Neutrophil (primary cell): ENCODE data around the gene RAI1.

ENCODE experiments used
- H3K27ac ChIP-seq: fragments of 200-600 bp; sonication (generic); 2 replicates; pipeline ENCODE4 v1.5.1; 2016; ENCODE audit warnings: mild to moderate bottlenecking, moderate library complexity
- H3K27me3 ChIP-seq: fragments of 200-600 bp; sonication (generic); 2 replicates; pipeline ENCODE4 v1.6.0; 2016; ENCODE audit warnings: mild to moderate bottlenecking
- H3K36me3 ChIP-seq: fragments of 200-600 bp; sonication (generic); 2 replicates; pipeline ENCODE4 v1.5.1; 2017
- H3K4me1 ChIP-seq, 2 experiments: fragments of 200-600 bp in 1 of 2; sonication (generic) in 1 of 2; 1 replicate in 1 of 2; 2 replicates in 1 of 2; pipeline versions ENCODE4 v1.5.1 to v1.6.1; 2013 to 2016; ENCODE audit warnings: low read depth in 1 of 2, low read length in 1 of 2, mild to moderate bottlenecking in 1 of 2, moderate library complexity in 1 of 2; ENCODE audit not compliant: control insufficient read depth in 1 of 2, insufficient read depth in 1 of 2
- H3K4me3 ChIP-seq, 2 experiments: fragments of 200-600 bp in 1 of 2; sonication (generic) in 1 of 2; 1 replicate in 1 of 2; 2 replicates in 1 of 2; pipeline ENCODE4 v1.5.1; 2013 to 2016; ENCODE audit warnings: low read depth in 1 of 2, low read length in 1 of 2, mild to moderate bottlenecking in 1 of 2, moderate library complexity in 1 of 2
- H3K9me3 ChIP-seq: fragments of 200-600 bp; sonication (generic); 2 replicates; pipeline ENCODE4 v1.5.1; 2016
- CTCF ChIP-seq: fragments of 200-600 bp; sonication (generic); IDR thresholded peaks from 2 replicates; pipeline ENCODE4 v1.5.1; 2016; ENCODE audit warnings: antibody characterized with exemption

Gene RAI1

GRCh38 chr17:17738901-17739300 is 57.6 kb downstream of the RAI1 start:
- TF ChIP-seq CTCF = no peak
- Histone ChIP-seq H3K27me3 (no peaks in the 10 kb centered on the region), H3K4me3 (no peak overlapping the region), H3K4me1 (no peaks in the 10 kb centered on the region), H3K27ac (no peak overlapping the region), H3K36me3 (no peaks in the 10 kb centered on the region), H3K9me3 (no peaks in the 10 kb centered on the region)

- H3K4me1 ChIP-seq = no peaks in the 10 kb centered on the region
- H3K27ac ChIP-seq = no peak overlapping the region
- no peaks in the 10 kb centered on the region for H3K27me3 ChIP-seq
- TF ChIP-seq CTCF = no peak
- no peaks in the 10 kb centered on the region for H3K36me3 ChIP-seq
- H3K4me3 ChIP-seq = no peak overlapping the region
- no peaks in the 10 kb centered on the region for H3K9me3 ChIP-seq
Measured at GRCh38 chr17:17739388-17740066, 58.3 kb downstream of the RAI1 start.

GRCh38 chr17:17740615-17741348 is 59.5 kb downstream of the RAI1 start:
- H3K36me3 ChIP-seq = no peaks in the 10 kb centered on the region
- no peaks in the 10 kb centered on the region for H3K4me1 ChIP-seq
- no peak overlapping the region for H3K4me3 ChIP-seq

GRCh38 chr17:17741349-17742023 is 60.2 kb downstream of the RAI1 start:
- H3K36me3 ChIP-seq = no peaks in the 10 kb centered on the region
- no peaks in the 10 kb centered on the region for H3K4me1 ChIP-seq
- TF ChIP-seq CTCF = no peak
- H3K9me3 ChIP-seq = no peaks in the 10 kb centered on the region
- no peak overlapping the region for H3K27ac ChIP-seq
- H3K4me3 ChIP-seq = no peak overlapping the region
- no peaks in the 10 kb centered on the region for H3K27me3 ChIP-seq

More at GRCh38 chr17:17740615-17741348, 59.5 kb downstream of the RAI1 start:
- no peak for TF ChIP-seq CTCF
- no peaks in the 10 kb centered on the region for H3K9me3 ChIP-seq
- H3K27me3 ChIP-seq = no peaks in the 10 kb centered on the region
- no peak overlapping the region for H3K27ac ChIP-seq

- Histone ChIP-seq H3K27ac (no peak overlapping the region), H3K4me1 (no peaks in the 10 kb centered on the region), H3K9me3 (no peaks in the 10 kb centered on the region)
Measured at GRCh38 chr17:17742133-17742621, 60.9 kb downstream of the RAI1 start.

More at GRCh38 chr17:17742133-17742621, 60.9 kb downstream of the RAI1 start:
- no peak for TF ChIP-seq CTCF
- Histone ChIP-seq H3K4me3 (no peak overlapping the region), H3K36me3 (no peaks in the 10 kb centered on the region), H3K27me3 (no peaks in the 10 kb centered on the region)
